ENCODE data around the gene CLIP4. TPM values are rescaled to one million over a fixed set of nuclear protein-coding genes. Genes with fewer than 3 reads are reported as not detected.

The CLIP4 gene
- total RNA-seq, 3 donors from 2014 or later (not counting 1 experiment from before 2014, with no cell fraction given) = 56.8 to 88.0 (median 72.6) TPM

- no peak for TF ChIP-seq CTCF (IDR thresholded peaks at IDR 0.05)
- no peak overlapping the region for H3K27ac Mint-ChIP-seq
- H3K36me3 Mint-ChIP-seq = no peaks in the 10 kb centered on the region
- Histone ChIP-seq H3K4me3 (ENCODE audit: low read length) (no peak overlapping the region), H3K27ac (ENCODE audit: low read length) (no peak overlapping the region), H3K27me3 (ENCODE audit: control insufficient read depth, insufficient read depth, low read length) (no peaks in the 10 kb centered on the region), H3K9me3 (ENCODE audit: control insufficient read depth, insufficient read depth, low read length) (no peaks in the 10 kb centered on the region), H3K36me3 (ENCODE audit: control insufficient read depth, insufficient read depth, low read length) (no peaks in the 10 kb centered on the region), H3K4me1 (ENCODE audit: control insufficient read depth, insufficient read depth, low read length) (no peaks in the 10 kb centered on the region)
- no peaks in the 10 kb centered on the region for H3K27me3 Mint-ChIP-seq (ENCODE audit: low read depth in 2 of 2)
- no peak overlapping the region for H3K4me3 Mint-ChIP-seq
- 79% methylated on average over 6 of the region's 6 CpGs for WGBS (ENCODE audit: insufficient coverage)
- H3K4me1 Mint-ChIP-seq = no peaks in the 10 kb centered on the region
- DNase-seq (no peak), ATAC-seq (no peak)
- H3K9me3 Mint-ChIP-seq = no peaks in the 10 kb centered on the region
- intact Hi-C loops (cut with micrococcal nuclease) = no loop called here
Measured at GRCh38 chr2:29218071-29218470, 102.9 kb downstream of the CLIP4 start.

- H3K9me3 Mint-ChIP-seq = no peaks in the 10 kb centered on the region
- no peaks in the 10 kb centered on the region for H3K4me1 Mint-ChIP-seq
- Histone ChIP-seq H3K27ac (ENCODE audit: low read length) (no peak overlapping the region), H3K27me3 (ENCODE audit: control insufficient read depth, insufficient read depth, low read length) (no peaks in the 10 kb centered on the region), H3K4me1 (ENCODE audit: control insufficient read depth, insufficient read depth, low read length) (no peaks in the 10 kb centered on the region), H3K36me3 (ENCODE audit: control insufficient read depth, insufficient read depth, low read length) (no peaks in the 10 kb centered on the region), H3K9me3 (ENCODE audit: control insufficient read depth, insufficient read depth, low read length) (no peaks in the 10 kb centered on the region), H3K4me3 (ENCODE audit: low read length) (no peak overlapping the region)
- DNase-seq (no peak), ATAC-seq (no peak)
- no peak overlapping the region for H3K27ac Mint-ChIP-seq
- no peak for TF ChIP-seq CTCF (IDR thresholded peaks at IDR 0.05)
- no peaks in the 10 kb centered on the region for H3K36me3 Mint-ChIP-seq
- H3K27me3 Mint-ChIP-seq (ENCODE audit: low read depth in 2 of 2) = no peaks in the 10 kb centered on the region
- 84% methylated on average over 4 of the region's 4 CpGs for WGBS (ENCODE audit: insufficient coverage)
- H3K4me3 Mint-ChIP-seq = no peak overlapping the region
- intact Hi-C loops (cut with micrococcal nuclease) = no loop called here
Measured at GRCh38 chr2:29218550-29219125, 103.4 kb downstream of the CLIP4 start.

- H3K4me1 Mint-ChIP-seq = no peaks in the 10 kb centered on the region
- intact Hi-C loops (cut with micrococcal nuclease) = no loop called here
- no peak overlapping the region for H3K27ac ChIP-seq (ENCODE audit: low read length)
- H3K36me3 Mint-ChIP-seq = no peaks in the 10 kb centered on the region
- H3K4me3 Mint-ChIP-seq = no peak overlapping the region
- no peaks in the 10 kb centered on the region for H3K9me3 ChIP-seq (ENCODE audit: control insufficient read depth, insufficient read depth, low read length)
- 95% methylated on average over 4 of the region's 4 CpGs for WGBS (ENCODE audit: insufficient coverage)
- TF ChIP-seq CTCF (IDR thresholded peaks at IDR 0.05) = no peak
- H3K9me3 Mint-ChIP-seq = no peaks in the 10 kb centered on the region
- ATAC-seq (no peak), DNase-seq (no peak)
- H3K27me3 Mint-ChIP-seq (ENCODE audit: low read depth in 2 of 2) = no peaks in the 10 kb centered on the region
- no peak overlapping the region for H3K4me3 ChIP-seq (ENCODE audit: low read length)
- no peaks in the 10 kb centered on the region for H3K4me1 ChIP-seq (ENCODE audit: control insufficient read depth, insufficient read depth, low read length)
- no peaks in the 10 kb centered on the region for H3K27me3 ChIP-seq (ENCODE audit: control insufficient read depth, insufficient read depth, low read length)
- H3K36me3 ChIP-seq (ENCODE audit: control insufficient read depth, insufficient read depth, low read length) = no peaks in the 10 kb centered on the region
- H3K27ac Mint-ChIP-seq = no peak overlapping the region
Measured at GRCh38 chr2:29219374-29219773, 104.2 kb downstream of the CLIP4 start.
